IMR-90 (cell line): ENCODE measurements around the gene VAV3. TPM values are rescaled to one million over a fixed set of nuclear protein-coding genes. Genes with fewer than 3 reads are reported as not detected.

ENCODE experiments used
- ATAC-seq: fragments of 200-7000 bp; cut with Tn5 transposase; 2 replicates; pipeline ENCODE4 v1.9.1; 2020; ENCODE audit warnings: low read depth, mild to moderate bottlenecking, moderate library complexity
- BruUV-seq: library from RNA; stranded (reverse); fragments of 400-500 nt; replicated peaks from 2 replicates; lab custom pipeline; 2021; lab: Mats Ljungman, UMichigan
- CTCF ChIA-PET: fragments of 300-600 bp; formaldehyde crosslinking; extraction: SDS; loops from one replicate; lab custom pipeline; 2021; ENCODE audit warnings: antibody characterized with exemption; lab: Yijun Ruan, JAX
- POLR2A ChIA-PET: fragments of 300-600 bp; sonication (Branson Sonifier 250); formaldehyde crosslinking; loops from one replicate; lab custom pipeline; 2022; ENCODE audit warnings: antibody characterized with exemption; ENCODE audit not compliant: unreplicated experiment; lab: Charles Lee
- DNase-seq: peaks from one replicate; pipeline ENCODE4 v3.0.0; 2013
- H2AFZ ChIP-seq: replicated peaks from 2 replicates; pipeline ENCODE3; 2013; ENCODE audit warnings: low read length, mild to moderate bottlenecking; ENCODE audit not compliant: poor library complexity
- H2AK5ac ChIP-seq: 2 replicates; pipeline ENCODE4 v1.6.1; 2013; ENCODE audit warnings: low read depth, low read length, inconsistent platforms
- H2AK9ac ChIP-seq: replicated peaks from 2 replicates; pipeline ENCODE3; 2013; ENCODE audit warnings: mild to moderate bottlenecking, low read depth, low read length, moderate library complexity; ENCODE audit not compliant: poor library complexity
- H2BK120ac ChIP-seq: 2 replicates; pipeline ENCODE4 v1.6.1; 2013; ENCODE audit warnings: low read depth, low read length, inconsistent platforms
- H2BK15ac ChIP-seq: 3 replicates; pipeline ENCODE4 v1.6.1; 2013; ENCODE audit warnings: low read depth, low read length, inconsistent platforms
- H2BK20ac ChIP-seq: 2 replicates; pipeline ENCODE4 v1.6.1; 2013; ENCODE audit warnings: low read depth, mild to moderate bottlenecking, inconsistent platforms, low read length, moderate library complexity
- H2BK5ac ChIP-seq: 2 replicates; pipeline ENCODE4 v1.6.1; 2013; ENCODE audit warnings: mild to moderate bottlenecking, low read depth, low read length, inconsistent platforms; ENCODE audit not compliant: poor library complexity, severe bottlenecking
- H3K14ac ChIP-seq: replicated peaks from 2 replicates; pipeline ENCODE4 v1.6.1; 2013; ENCODE audit warnings: low read depth, low read length, inconsistent platforms
- H3K18ac ChIP-seq: 2 replicates; pipeline ENCODE4 v1.6.1; 2013; ENCODE audit warnings: low read depth, low read length, control low read depth
- H3K23ac ChIP-seq: 2 replicates; pipeline ENCODE4 v1.6.1; 2013; ENCODE audit warnings: low read depth, low read length, inconsistent platforms
- H3K27ac ChIP-seq: 2 replicates; pipeline ENCODE4 v1.5.1; 2013; ENCODE audit warnings: mild to moderate bottlenecking, control low read depth, low read length; ENCODE audit not compliant: insufficient read depth
- H3K27me3 ChIP-seq: 2 replicates; pipeline ENCODE4 v1.6.1; 2013; ENCODE audit warnings: low read length; ENCODE audit not compliant: control insufficient read depth, insufficient read depth
- H3K36me3 ChIP-seq: 2 replicates; pipeline ENCODE4 v1.6.1; 2013; ENCODE audit warnings: low read length, mixed read lengths; ENCODE audit not compliant: control insufficient read depth, insufficient read depth
- H3K4ac ChIP-seq: 2 replicates; pipeline ENCODE4 v1.6.1; 2013; ENCODE audit warnings: low read depth, low read length, inconsistent platforms
- H3K4me1 ChIP-seq: 2 replicates; pipeline ENCODE4 v1.6.1; 2013; ENCODE audit warnings: low read length, mixed read lengths; ENCODE audit not compliant: control insufficient read depth, insufficient read depth
- H3K4me2 ChIP-seq: 2 replicates; pipeline ENCODE4 v1.6.1; 2013; ENCODE audit warnings: low read depth, mild to moderate bottlenecking, control low read depth, low read length, moderate library complexity
- H3K4me3 ChIP-seq: 2 replicates; pipeline ENCODE4 v1.5.1; 2013; ENCODE audit warnings: low read depth, mild to moderate bottlenecking, control low read depth, low read length, moderate library complexity; ENCODE audit not compliant: insufficient read depth
- H3K56ac ChIP-seq: 2 replicates; pipeline ENCODE4 v1.6.1; 2013; ENCODE audit warnings: low read length, inconsistent platforms; ENCODE audit not compliant: insufficient read depth; ENCODE audit errors: extremely low read depth
- H3K79me1 ChIP-seq, 2 experiments: 2 replicates each; pipeline ENCODE4 v1.6.1; 2013; ENCODE audit warnings: low read length in 2 of 2, inconsistent platforms in 1 of 2, low read depth in 1 of 2
- H3K9ac ChIP-seq: 2 replicates; pipeline ENCODE4 v1.6.1; 2013; ENCODE audit warnings: low read depth, low read length, control low read depth
- H3K9me1 ChIP-seq: 2 replicates; pipeline ENCODE4 v1.6.1; 2013; ENCODE audit warnings: low read length, inconsistent platforms; ENCODE audit not compliant: insufficient read depth
- H3K9me3 ChIP-seq: 2 replicates; pipeline ENCODE4 v1.6.1; 2013; ENCODE audit warnings: low read length; ENCODE audit not compliant: control insufficient read depth, insufficient read depth
- H4K20me1 ChIP-seq: 2 replicates; pipeline ENCODE4 v1.6.1; 2013; ENCODE audit warnings: low read length, inconsistent platforms; ENCODE audit not compliant: insufficient read depth
- H4K5ac ChIP-seq: 2 replicates; pipeline ENCODE4 v1.6.1; 2013; ENCODE audit warnings: mild to moderate bottlenecking, low read depth, low read length, control low read depth
- H4K8ac ChIP-seq, 2 experiments: 2 replicates each; pipeline ENCODE4 v1.6.1; 2013; ENCODE audit warnings: low read depth in 2 of 2, low read length in 2 of 2, control low read depth in 1 of 2, inconsistent platforms in 1 of 2
- H4K91ac ChIP-seq: 2 replicates; pipeline ENCODE4 v1.6.1; 2013; ENCODE audit warnings: low read depth, low read length, inconsistent platforms; ENCODE audit not compliant: insufficient read depth
- MXI1 ChIP-seq: IDR thresholded peaks from 2 replicates; pipeline ENCODE4 v1.6.1; 2012; ENCODE audit warnings: low read depth, mild to moderate bottlenecking, low read length, moderate library complexity, borderline replicate concordance
- WGBS, 2 experiments: methylation state at CpG; one replicate each; pipeline versions ENCODE4 v1.1.5 to v1.1.7; 2013; ENCODE audit warnings: missing lambda C conversion rate in 2 of 2; ENCODE audit not compliant: insufficient read length in 1 of 2; ENCODE audit errors: extremely low coverage in 2 of 2; 5-methylcytosine and 5-hydroxymethylcytosine counted together
- dilution Hi-C: fragments of 300-500 bp; cut with HindIII; formaldehyde crosslinking; loops from one replicate; pipeline ENCODE4 v1.14.3; 2018; ENCODE audit warnings: low sequenced_read_pairs; ENCODE audit not compliant: unreplicated experiment
- in situ Hi-C: fragments of 300-500 bp; cut with MboI; formaldehyde crosslinking; loops from 3 replicates; pipeline ENCODE4 v1.14.3; 2019; ENCODE audit warnings: low sequenced_read_pairs, inconsistent platforms, mixed read lengths
- intact Hi-C: fragments of 100-400 bp; cut with micrococcal nuclease; formaldehyde crosslinking; loops from 2 replicates; pipeline ENCODE4 v1.10.0; 2022
- polyA plus RNA-seq, 3 experiments: library from polyadenylated mRNA; depleted of rRNA; stranded (reverse); fragments of >200 nt; gene quantifications; 2 replicates each; pipeline ENCODE4 v1.2.3, GENCODE V29; 2012; ENCODE audit warnings: low replicate concordance in 1 of 3
- total RNA-seq: library from RNA; depleted of rRNA; stranded (reverse); fragments of >200 nt; gene quantifications from 2 replicates; pipeline ENCODE4 v1.2.3, GENCODE V29; 2012
- TF ChIP-seq, protein P1 (sequence below): conservative IDR thresholded peaks from 2 replicates; pipeline ENCODE4 v1.5.1; 2012; ENCODE audit warnings: mild to moderate bottlenecking, low read depth, low read length, improper control_type of control experiment

Gene VAV3
- total and polyA plus RNA-seq, 2 of the 4 experiments (the other 2 are of a cell fraction), result 0.12 to 0.18 TPM

DNA sequence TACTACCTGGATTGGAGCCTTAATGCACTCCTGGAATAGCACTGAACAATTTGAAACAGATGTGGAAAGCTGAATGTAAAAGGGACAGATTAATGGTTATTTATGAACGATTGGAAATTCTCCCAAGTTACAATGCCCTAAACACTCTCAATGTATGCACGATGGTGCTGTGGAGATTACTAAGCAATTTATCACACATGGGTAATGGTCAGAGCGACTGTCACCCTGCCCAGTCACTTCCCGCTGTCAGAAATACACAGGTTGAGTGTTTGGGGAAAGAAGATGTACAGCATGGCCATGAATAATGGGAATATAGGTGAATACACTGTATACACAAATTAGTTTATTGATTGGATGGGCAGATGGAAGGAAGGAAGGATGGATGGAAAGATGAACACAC is 342.4 kb downstream of the VAV3 start:
- ATAC-seq, result no peak

More for the DNA sequence above, 342.4 kb downstream of the VAV3 start:
- no peak overlapping the region for H2BK20ac ChIP-seq
- H4K5ac ChIP-seq, result no peak overlapping the region
- H3K4me3 ChIP-seq, result no peak overlapping the region
- no peak overlapping the region for H3K27ac ChIP-seq
- H4K8ac ChIP-seq, result no peak overlapping the region
- no peak for DNase-seq
- H2AFZ ChIP-seq, result no peak overlapping the region
- no peak overlapping the region for H3K23ac ChIP-seq
- no peaks in the 10 kb centered on the region for H3K36me3 ChIP-seq
- no peaks in the 10 kb centered on the region for H3K4me1 ChIP-seq
- no peak overlapping the region for H3K4ac ChIP-seq
- H2BK15ac ChIP-seq, result no peak overlapping the region
- no peak overlapping the region for H3K14ac ChIP-seq
- H2AK9ac ChIP-seq, result no peak overlapping the region
- no peak overlapping the region for H3K9ac ChIP-seq
- no peak for TF ChIP-seq MXI1
- TF ChIP-seq, protein P1, sequence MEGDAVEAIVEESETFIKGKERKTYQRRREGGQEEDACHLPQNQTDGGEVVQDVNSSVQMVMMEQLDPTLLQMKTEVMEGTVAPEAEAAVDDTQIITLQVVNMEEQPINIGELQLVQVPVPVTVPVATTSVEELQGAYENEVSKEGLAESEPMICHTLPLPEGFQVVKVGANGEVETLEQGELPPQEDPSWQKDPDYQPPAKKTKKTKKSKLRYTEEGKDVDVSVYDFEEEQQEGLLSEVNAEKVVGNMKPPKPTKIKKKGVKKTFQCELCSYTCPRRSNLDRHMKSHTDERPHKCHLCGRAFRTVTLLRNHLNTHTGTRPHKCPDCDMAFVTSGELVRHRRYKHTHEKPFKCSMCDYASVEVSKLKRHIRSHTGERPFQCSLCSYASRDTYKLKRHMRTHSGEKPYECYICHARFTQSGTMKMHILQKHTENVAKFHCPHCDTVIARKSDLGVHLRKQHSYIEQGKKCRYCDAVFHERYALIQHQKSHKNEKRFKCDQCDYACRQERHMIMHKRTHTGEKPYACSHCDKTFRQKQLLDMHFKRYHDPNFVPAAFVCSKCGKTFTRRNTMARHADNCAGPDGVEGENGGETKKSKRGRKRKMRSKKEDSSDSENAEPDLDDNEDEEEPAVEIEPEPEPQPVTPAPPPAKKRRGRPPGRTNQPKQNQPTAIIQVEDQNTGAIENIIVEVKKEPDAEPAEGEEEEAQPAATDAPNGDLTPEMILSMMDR, result no peak
- no peaks in the 10 kb centered on the region for H4K20me1 ChIP-seq
- H3K18ac ChIP-seq, result no peak overlapping the region
- H3K27me3 ChIP-seq, result no peaks in the 10 kb centered on the region
- H3K56ac ChIP-seq, result no peak overlapping the region
- no peak overlapping the region for H2BK120ac ChIP-seq
- H4K91ac ChIP-seq, result no peak overlapping the region
- H3K79me1 ChIP-seq, result no peaks in the 10 kb centered on the region
- ChIA-PET POLR2A (no interaction called here), CTCF (no interaction called here)
- H3K4me2 ChIP-seq, result no peak overlapping the region
- in situ Hi-C loops, result no loop called here
- no TSS peak for BruUV-seq
- no CpG with 5 or more reads among the region's 4 CpGs for WGBS, 2 experiments
- dilution Hi-C loops, result no loop called here
- intact Hi-C loops, result no loop called here
- H3K9me1 ChIP-seq, result no peaks in the 10 kb centered on the region
- no peak overlapping the region for H2BK5ac ChIP-seq
- no peaks in the 10 kb centered on the region for H3K9me3 ChIP-seq
- no peak overlapping the region for H2AK5ac ChIP-seq
